GM13977 (cell line): ENCODE data around the gene STK35.

ENCODE experiments used
- DNase-seq: peaks from one replicate; pipeline ENCODE4 v3.0.0; 2012; ENCODE audit warnings: low spot score
- CTCF ChIP-seq: IDR thresholded peaks from 2 replicates; pipeline ENCODE4 v1.5.1; 2012; ENCODE audit warnings: mild to moderate bottlenecking, control low read depth; ENCODE audit not compliant: insufficient read depth; ENCODE audit errors: extremely low read depth, missing control alignments
- in situ Hi-C: fragments of 300-500 bp; cut with MboI; formaldehyde crosslinking; loops from one replicate; pipeline ENCODE4 v1.12.0; 2022; ENCODE audit warnings: low sequenced_read_pairs, low pct_unique_long_range_greater_than_20kb, mixed read lengths, inconsistent platforms; ENCODE audit not compliant: unreplicated experiment

STK35 gene

GRCh38 chr20:2139250-2139649, 37.6 kb downstream of the STK35 start:
- DNase-seq: no peak
- no peak for TF ChIP-seq CTCF
- in situ Hi-C loops: no loop called here

- DNase-seq: no peak
- in situ Hi-C loops: no loop called here
- TF ChIP-seq CTCF: no peak
Observed at GRCh38 chr20:2139736-2140135, 38.1 kb downstream of the STK35 start.

GRCh38 chr20:2140561-2140960, 38.9 kb downstream of the STK35 start:
- DNase-seq: no peak
- in situ Hi-C loops: no loop called here
- TF ChIP-seq CTCF: no peak

GRCh38 chr20:2141600-2142575, 40.3 kb downstream of the STK35 start:
- no peak for TF ChIP-seq CTCF
- in situ Hi-C loops: no loop called here

GRCh38 chr20:2142649-2143048, 41.0 kb downstream of the STK35 start:
- no peak for TF ChIP-seq CTCF
- no peak for DNase-seq
- in situ Hi-C loops: no loop called here

More at GRCh38 chr20:2141600-2142575, 40.3 kb downstream of the STK35 start:
- no peak for DNase-seq

- no peak for DNase-seq
- no peak for TF ChIP-seq CTCF
Observed at GRCh38 chr20:2143594-2143993, 42.0 kb downstream of the STK35 start.

More at GRCh38 chr20:2143594-2143993, 42.0 kb downstream of the STK35 start:
- in situ Hi-C loops: no loop called here
